ENCODE data around the gene TMEM168. TPM values are rescaled to one million over a fixed set of nuclear protein-coding genes. Genes with fewer than 3 reads are reported as not detected.
A peak's percentile ranks its signal among the peaks of the same experiment; 100 is the strongest.

TMEM168 gene
- total RNA-seq, 3 donors from 2014 or later: 23.4 to 36.7 (median 28.2) TPM

- Histone ChIP-seq H3K9me3 (no peaks in the 10 kb centered on the region), H3K4me3 (no peak overlapping the region), H3K27me3 (no peaks in the 10 kb centered on the region), H3K36me3 (peaks cover 4% of the 10 kb centered on the region), H3K27ac (peak overlapping the region in 1 of 2 donors; percentile 39), H3K4me1 (no peaks in the 10 kb centered on the region)
- DNase-seq (ENCODE audit: low spot score in 2 of 2): no peak
- intact Hi-C loops (cut with DNase I; ENCODE audit: low total_unique reads): no loop called here
- no peak for TF ChIP-seq POLR2AphosphoS5 (IDR thresholded peaks at IDR 0.05)
- no peak for TF ChIP-seq POLR2A (IDR thresholded peaks at IDR 0.05)
- TF ChIP-seq CTCF (IDR thresholded peaks at IDR 0.05): no peak
Observed at GRCh38 chr7:112782498-112782897, 7.7 kb downstream of the TMEM168 start.

GRCh38 chr7:112781558-112781957 is 8.6 kb downstream of the TMEM168 start:
- no peak overlapping the region for H3K4me3 ChIP-seq

GRCh38 chr7:112781110-112781509 is 9.1 kb downstream of the TMEM168 start:
- no peaks in the 10 kb centered on the region for H3K4me1 ChIP-seq
- intact Hi-C loops (cut with DNase I; ENCODE audit: low total_unique reads): no loop called here
- no peak for DNase-seq (ENCODE audit: low spot score in 2 of 2)
- H3K36me3 ChIP-seq: peaks cover 4% of the 10 kb centered on the region
- no peak overlapping the region for H3K4me3 ChIP-seq
- H3K27ac ChIP-seq: no peak overlapping the region
- H3K27me3 ChIP-seq: no peaks in the 10 kb centered on the region
- no peak for TF ChIP-seq POLR2AphosphoS5 (IDR thresholded peaks at IDR 0.05)
- no peaks in the 10 kb centered on the region for H3K9me3 ChIP-seq

More at GRCh38 chr7:112781558-112781957, 8.6 kb downstream of the TMEM168 start:
- Histone ChIP-seq H3K4me1 (no peaks in the 10 kb centered on the region), H3K9me3 (no peaks in the 10 kb centered on the region), H3K36me3 (peaks cover 4% of the 10 kb centered on the region), H3K27me3 (no peaks in the 10 kb centered on the region), H3K27ac (no peak overlapping the region)
- intact Hi-C loops (cut with DNase I; ENCODE audit: low total_unique reads): no loop called here
- DNase-seq (ENCODE audit: low spot score in 2 of 2): no peak
- TF ChIP-seq CTCF (IDR thresholded peaks at IDR 0.05): no peak

GRCh38 chr7:112779667-112780066 is 10.5 kb downstream of the TMEM168 start:
- TF ChIP-seq CTCF (IDR thresholded peaks at IDR 0.05): no peak
- TF ChIP-seq POLR2AphosphoS5 (IDR thresholded peaks at IDR 0.05): no peak
- no peak for TF ChIP-seq POLR2A (IDR thresholded peaks at IDR 0.05)
- Histone ChIP-seq H3K4me1 (no peaks in the 10 kb centered on the region), H3K4me3 (no peak overlapping the region), H3K36me3 (peaks cover 4% of the 10 kb centered on the region), H3K27ac (no peak overlapping the region), H3K9me3 (no peaks in the 10 kb centered on the region), H3K27me3 (no peaks in the 10 kb centered on the region)
- intact Hi-C loops (cut with DNase I; ENCODE audit: low total_unique reads): no loop called here
- DNase-seq (ENCODE audit: low spot score in 2 of 2): no peak

- no peak for TF ChIP-seq POLR2AphosphoS5 (IDR thresholded peaks at IDR 0.05)
- no peak for TF ChIP-seq CTCF (IDR thresholded peaks at IDR 0.05)
- no peak for TF ChIP-seq POLR2A (IDR thresholded peaks at IDR 0.05)
- DNase-seq (ENCODE audit: low spot score in 2 of 2): no peak
- H3K4me1 ChIP-seq: no peaks in the 10 kb centered on the region
- no peaks in the 10 kb centered on the region for H3K27me3 ChIP-seq
- H3K27ac ChIP-seq: no peak overlapping the region
- H3K4me3 ChIP-seq: no peak overlapping the region
- H3K9me3 ChIP-seq: no peaks in the 10 kb centered on the region
- H3K36me3 ChIP-seq: no peaks in the 10 kb centered on the region
- intact Hi-C loops (cut with DNase I; ENCODE audit: low total_unique reads): no loop called here
Observed at GRCh38 chr7:112777406-112777805, 12.8 kb downstream of the TMEM168 start.

- no peak for TF ChIP-seq POLR2A (IDR thresholded peaks at IDR 0.05)
- TF ChIP-seq CTCF (IDR thresholded peaks at IDR 0.05): no peak
- TF ChIP-seq POLR2AphosphoS5 (IDR thresholded peaks at IDR 0.05): no peak
- intact Hi-C loops (cut with DNase I; ENCODE audit: low total_unique reads): no loop called here
Observed at GRCh38 chr7:112771166-112771565, 19.0 kb downstream of the TMEM168 start.

More at GRCh38 chr7:112771166-112771565, 19.0 kb downstream of the TMEM168 start:
- Histone ChIP-seq H3K36me3 (no peaks in the 10 kb centered on the region), H3K4me3 (no peak overlapping the region), H3K9me3 (no peaks in the 10 kb centered on the region), H3K27me3 (no peaks in the 10 kb centered on the region), H3K4me1 (peaks cover 0 to 12% of the 10 kb centered on the region in 2 donors), H3K27ac (no peak overlapping the region)
- no peak for DNase-seq (ENCODE audit: low spot score in 2 of 2)

Data from breast epithelium (tissue), 4 donors.